Panc1 (cell line): Measurements from ENCODE around the gene UBTD1. TPM values are rescaled to one million over a fixed set of nuclear protein-coding genes. Genes with fewer than 3 reads are reported as not detected.

Experiments used
- ATAC-seq: fragments of 200-7000 bp; cut with Tn5 transposase; 2 replicates; pipeline ENCODE4 v1.9.1; 2020; ENCODE audit warnings: mild to moderate bottlenecking, moderate library complexity
- BruUV-seq: library from RNA; stranded (reverse); fragments of 400-500 nt; replicated peaks from 2 replicates; lab custom pipeline; 2021; lab: Mats Ljungman, UMichigan
- CTCF ChIA-PET: fragments of 300-600 bp; sonication (Branson Sonifier 250); formaldehyde crosslinking; loops from one replicate; lab custom pipeline; 2022; ENCODE audit warnings: antibody characterized with exemption; lab: Charles Lee
- POLR2A ChIA-PET: fragments of 300-600 bp; sonication (Branson Sonifier 250); formaldehyde crosslinking; loops from one replicate; lab custom pipeline; 2022; ENCODE audit warnings: antibody characterized with exemption; lab: Charles Lee
- DNase-seq: peaks from one replicate; pipeline ENCODE4 v3.0.0-alpha.2; 2010; ENCODE audit warnings: low read depth, low spot score
- H3K27ac ChIP-seq: 2 replicates; pipeline ENCODE4 v1.5.1; 2011; ENCODE audit warnings: mild to moderate bottlenecking, low read length, inconsistent platforms
- H3K27me3 ChIP-seq: fragments of 200-500 bp; sonication (Bioruptor generic); 2 replicates; pipeline ENCODE4 v1.6.0; 2014; ENCODE audit warnings: low read length, inconsistent platforms; ENCODE audit not compliant: control insufficient read depth, insufficient read depth
- H3K36me3 ChIP-seq: fragments of 200-500 bp; sonication (Bioruptor generic); 2 replicates; pipeline ENCODE4 v1.5.1; 2014; ENCODE audit warnings: inconsistent platforms, mild to moderate bottlenecking, low read length, moderate library complexity; ENCODE audit not compliant: control insufficient read depth, insufficient read depth
- H3K4me1 ChIP-seq: 2 replicates; pipeline ENCODE4 v1.5.1; 2011; ENCODE audit warnings: inconsistent platforms, mild to moderate bottlenecking, low read length, moderate library complexity; ENCODE audit not compliant: control insufficient read depth, insufficient read depth
- H3K4me3 ChIP-seq, 2 experiments: 2 replicates each; pipeline ENCODE4 v1.5.1; 2011 to 2012; ENCODE audit warnings: low read depth in 2 of 2, low read length in 2 of 2, mild to moderate bottlenecking in 2 of 2, inconsistent platforms in 1 of 2, moderate library complexity in 1 of 2
- H3K9me3 ChIP-seq: fragments of 200-500 bp; sonication (Bioruptor generic); 2 replicates; pipeline ENCODE4 v1.5.1; 2014; ENCODE audit warnings: low read depth, mild to moderate bottlenecking, inconsistent platforms, low read length, moderate library complexity; ENCODE audit not compliant: control insufficient read depth, insufficient read depth
- CTCF ChIP-seq: fragments of 450-650 bp; IDR thresholded peaks from 2 replicates; pipeline ENCODE4 v1.5.1; 2017; ENCODE audit warnings: mild to moderate bottlenecking
- POLR2AphosphoS5 ChIP-seq: IDR thresholded peaks from 2 replicates; pipeline ENCODE4 v1.6.1; 2012; ENCODE audit warnings: mild to moderate bottlenecking, low read depth, low read length, moderate library complexity
- REST ChIP-seq, 2 experiments: IDR thresholded peaks; 2 replicates each; pipeline ENCODE4 v1.6.1; 2011 to 2012; ENCODE audit warnings: low read depth in 2 of 2, control low read depth in 1 of 2, low read length in 1 of 2, mild to moderate bottlenecking in 1 of 2, moderate library complexity in 1 of 2; ENCODE audit not compliant: insufficient read depth in 1 of 2
- SIN3A ChIP-seq: IDR thresholded peaks from 2 replicates; pipeline ENCODE4 v1.6.1; 2012; ENCODE audit warnings: low read depth, mild to moderate bottlenecking, low read length, moderate library complexity, borderline replicate concordance; ENCODE audit not compliant: insufficient read depth
- TCF7L2 ChIP-seq: IDR thresholded peaks from 2 replicates; pipeline ENCODE4 v1.6.1; 2011; ENCODE audit warnings: mild to moderate bottlenecking, low read depth, low read length, inconsistent platforms
- in situ Hi-C: cut with HindIII; loops from 2 replicates; pipeline ENCODE4 v1.10.0; 2016; ENCODE audit warnings: low sequenced_read_pairs, low pct_unique_long_range_greater_than_20kb
- intact Hi-C: fragments of 100-400 bp; cut with micrococcal nuclease; formaldehyde crosslinking; loops from one replicate; pipeline ENCODE4 v1.10.0; 2022; ENCODE audit not compliant: unreplicated experiment
- total RNA-seq: library from RNA; stranded (reverse); gene quantifications from one replicate; pipeline ENCODE4 v1.2.1, GENCODE V29; 2021; ENCODE audit not compliant: unreplicated experiment

Gene UBTD1
- total RNA-seq, 1 experiment from 2014 or later: 55.6 TPM

- intact Hi-C loops (no loop called here), in situ Hi-C loops (no loop called here)
- Histone ChIP-seq H3K9me3 (no peaks in the 10 kb centered on the region), H3K27ac (peak overlapping the region; percentile 72), H3K4me3 (peak overlapping the region; percentile 93 to 99), H3K4me1 (peaks cover 32% of the 10 kb centered on the region), H3K36me3 (no peaks in the 10 kb centered on the region; the same call in 1 of the 2 replicates), H3K27me3 (no peaks in the 10 kb centered on the region)
- DNase-seq: no peak
- CTCF ChIA-PET: interaction anchor here (1.5 kb wide), 1 partner anchor 33 kb away, joined by 4 read pairs; no protein-coding TSS in a partner anchor
- no TSS peak for BruUV-seq
- ATAC-seq: no peak
- TF ChIP-seq CTCF (no peak), POLR2AphosphoS5 (no peak)
- POLR2A ChIA-PET: no interaction called here
Measured at GRCh38 chr10:97500297-97500575, 1.5 kb downstream of the UBTD1 start.

GRCh38 chr10:97502916-97503315 is 4.2 kb downstream of the UBTD1 start:
- H3K27me3 ChIP-seq: no peaks in the 10 kb centered on the region
- DNase-seq (no peak), ATAC-seq (no peak)
- ChIA-PET POLR2A (no interaction called here), CTCF (no interaction called here)
- H3K36me3 ChIP-seq: no peaks in the 10 kb centered on the region; the same call in 1 of the 2 replicates
- H3K4me3 ChIP-seq: no peak overlapping the region
- peaks cover 22% of the 10 kb centered on the region for H3K4me1 ChIP-seq
- intact Hi-C loops: no loop called here
- H3K9me3 ChIP-seq: no peaks in the 10 kb centered on the region
- TF ChIP-seq SIN3A (no peak), POLR2AphosphoS5 (no peak), REST (IDR thresholded peaks at IDR 0.05; ENCODE audit: insufficient read depth in 1 of 2, low read depth in 2 of 2, low read length in 1 of 2) (no peak), CTCF (no peak), TCF7L2 (no peak)
- BruUV-seq: no TSS peak
- H3K27ac ChIP-seq: no peak overlapping the region
- in situ Hi-C loops: no loop called here
